ENCODE data around the gene NBAS.

Gene NBAS

DNA sequence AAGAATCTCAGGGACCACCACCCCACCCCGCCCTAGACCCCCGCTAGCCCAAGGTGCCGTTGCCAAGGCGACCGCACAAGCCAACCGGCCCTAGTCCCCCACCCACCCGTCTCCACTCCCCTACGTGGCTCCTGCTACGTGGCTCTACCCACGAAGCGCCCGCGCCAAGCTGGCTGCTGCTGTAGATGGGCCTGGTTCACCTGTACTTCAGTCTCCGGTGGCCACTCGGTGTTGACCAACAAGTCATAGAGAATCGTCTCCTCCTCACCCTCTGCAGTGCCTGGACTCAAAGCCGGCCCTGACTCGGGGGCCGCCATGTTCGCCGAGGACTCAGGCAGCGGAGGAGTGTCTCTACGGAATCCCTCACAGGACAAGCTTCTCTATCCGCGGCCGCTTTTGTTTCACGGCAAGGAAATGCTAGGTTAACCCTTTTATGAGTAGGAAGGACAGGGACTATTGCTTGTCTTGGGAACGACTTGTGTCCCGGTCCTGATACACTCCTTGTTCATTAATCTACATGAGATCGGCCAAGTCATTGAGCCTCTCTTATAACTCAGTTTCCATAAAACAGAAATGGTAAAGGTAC is at the start of gene NBAS:
NBAS (minus strand) TSS at position 347 of the 586 bp plus-strand sequence; CDS start at position 317, 30 bp downstream.
- DNase-seq: peak; percentile 21 to 95 (median 77)

DNA sequence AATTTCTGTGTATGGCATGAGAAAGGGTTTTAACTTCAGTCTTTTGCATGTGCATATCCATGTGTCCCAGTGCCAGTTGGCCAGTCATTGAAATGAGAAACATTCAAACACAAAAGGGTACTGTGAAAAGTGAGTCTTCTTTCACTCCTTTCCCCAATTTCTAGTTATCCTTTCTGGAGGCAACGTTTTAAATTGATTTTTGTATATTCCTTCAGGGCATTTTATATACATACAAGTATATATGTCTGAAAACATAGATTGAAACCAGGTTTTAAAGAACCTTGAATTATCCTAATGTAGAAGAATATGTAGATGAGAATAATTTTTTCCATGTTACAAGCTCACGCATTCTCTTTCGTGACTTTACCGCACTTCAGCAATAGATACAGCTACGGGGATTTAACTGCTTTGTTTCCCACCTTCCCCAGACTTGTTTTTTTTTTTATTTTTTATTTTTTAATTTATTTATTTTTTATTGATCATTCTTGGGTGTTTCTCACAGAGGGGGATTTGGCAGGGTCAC is 49.4 kb upstream of the NBAS start:
- DNase-seq: no peak

DNA sequence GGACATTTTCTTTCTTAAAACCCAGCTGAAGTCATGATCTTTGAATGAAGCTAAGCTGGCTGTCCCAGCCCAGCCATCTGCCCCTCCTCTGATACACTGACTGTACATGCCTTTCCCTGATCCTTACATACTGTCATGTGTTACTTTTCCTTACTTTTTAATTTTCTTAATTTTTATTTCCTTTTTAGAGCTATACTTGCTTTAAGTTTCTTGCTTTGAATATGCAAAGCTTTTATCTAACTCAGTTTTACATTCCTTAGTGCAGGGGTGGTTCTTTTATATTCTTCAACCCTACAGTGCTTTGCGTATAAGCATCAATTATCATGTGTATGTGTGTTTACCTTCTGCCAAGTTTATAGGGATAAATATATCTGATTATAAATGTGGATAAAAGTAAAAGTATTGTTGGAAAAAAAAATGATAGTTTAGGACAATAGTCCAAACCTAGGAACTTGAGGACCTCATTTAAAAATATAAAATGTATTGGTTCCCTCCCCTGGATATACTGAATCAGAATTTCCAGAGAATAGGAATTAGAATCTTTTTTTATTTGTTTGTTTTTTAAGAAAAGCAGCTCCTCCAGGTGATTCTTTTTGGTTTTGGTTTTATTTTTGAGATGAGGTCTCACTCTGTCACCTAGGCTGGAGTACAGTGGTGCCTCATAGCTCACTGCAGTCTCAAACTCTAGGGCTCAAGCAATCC is 48.4 kb upstream of the NBAS start:
- no peak for DNase-seq

DNA sequence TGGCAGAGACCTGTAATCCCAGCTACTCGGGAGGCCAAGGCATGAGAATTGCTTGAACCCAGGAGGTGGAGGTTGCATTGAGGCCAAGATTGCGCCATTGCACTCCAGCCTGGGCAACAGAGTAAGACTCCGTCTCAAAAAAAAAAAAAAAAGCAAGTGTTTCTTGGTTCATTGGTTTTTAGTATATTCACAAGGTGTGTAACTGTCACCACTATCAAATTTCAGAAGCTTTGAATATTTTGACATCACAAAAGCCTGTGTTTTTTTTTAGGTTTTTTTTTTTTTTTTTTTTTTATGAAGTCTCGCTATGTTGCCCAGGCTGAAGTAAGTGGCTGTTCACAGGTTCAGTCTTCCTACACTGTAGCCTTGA is 47.2 kb upstream of the NBAS start:
- DNase-seq: no peak

DNA sequence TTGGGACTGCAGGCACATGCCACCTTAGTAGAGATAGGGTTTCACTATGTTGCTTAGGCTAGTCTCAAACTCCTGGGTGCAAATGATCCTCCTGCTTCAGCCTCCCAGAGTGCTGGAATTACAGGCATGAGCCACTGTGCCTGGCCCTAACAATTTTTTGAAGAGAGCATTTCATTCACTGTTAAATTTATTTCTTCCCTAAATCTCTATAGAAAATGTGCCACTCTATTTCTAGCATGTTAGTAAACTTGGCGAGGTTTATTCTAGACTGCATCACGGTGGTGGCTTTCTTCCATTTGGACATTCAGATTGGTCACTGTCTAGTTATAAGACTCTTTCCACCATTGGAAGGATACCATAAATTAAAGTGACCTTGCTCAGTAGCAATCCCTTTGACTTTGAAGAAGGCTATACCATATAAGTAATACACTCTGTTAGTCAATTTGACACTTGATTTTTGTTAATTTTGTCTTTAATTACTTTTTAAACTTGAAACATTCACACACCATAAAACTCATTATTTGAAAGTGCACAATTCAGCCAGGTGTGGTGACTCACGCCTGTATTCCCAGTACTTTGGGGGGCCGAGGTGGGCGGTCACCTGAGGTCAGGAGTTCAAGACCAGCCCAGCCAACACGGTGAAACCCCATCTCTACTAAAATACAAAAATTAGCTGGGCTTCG is 46.7 kb upstream of the NBAS start:
- DNase-seq: no peak

DNA sequence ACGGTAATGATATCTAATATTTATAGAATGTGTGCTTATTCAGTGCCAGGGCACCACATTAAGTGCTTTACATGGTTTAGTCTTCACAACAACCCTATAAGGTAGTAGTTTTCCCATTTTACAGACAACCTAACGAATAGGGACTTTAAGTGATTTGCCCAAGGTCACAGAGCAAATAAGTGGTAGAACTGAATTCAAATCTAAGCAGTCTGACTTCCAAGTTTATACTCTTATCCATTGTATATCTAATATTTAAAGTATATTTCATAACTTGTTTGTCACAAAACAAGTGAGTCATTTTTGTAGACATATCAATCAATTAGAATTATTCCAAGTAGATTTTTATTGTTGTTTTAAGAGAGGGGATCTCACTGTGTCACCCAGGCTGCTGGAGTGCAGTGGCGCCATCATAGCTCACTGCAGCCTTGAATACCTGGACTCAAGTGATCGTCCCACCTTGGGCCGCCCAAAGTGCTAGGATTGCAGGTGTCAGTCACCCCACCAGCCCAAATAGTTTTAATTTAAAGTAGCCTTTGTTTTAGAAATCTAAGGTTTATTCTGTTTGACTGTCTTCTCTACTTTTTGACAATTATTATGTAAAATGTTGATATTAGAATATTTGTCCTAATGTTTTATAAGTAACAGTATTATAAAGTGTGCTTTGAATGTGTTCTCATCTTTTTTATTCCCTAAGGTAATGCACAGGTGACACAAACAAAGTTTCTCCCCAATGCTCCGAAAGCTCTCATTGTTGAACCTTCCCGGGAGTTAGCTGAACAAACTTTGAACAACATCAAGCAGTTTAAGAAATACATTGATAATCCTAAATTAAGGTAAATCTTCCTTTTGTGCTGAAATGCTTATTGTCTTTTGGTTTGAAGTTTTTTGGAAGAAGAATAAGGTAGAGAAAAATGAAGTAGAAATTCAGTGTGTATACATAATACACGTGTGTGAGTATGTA is 45.6 kb upstream of the NBAS start:
- DNase-seq: no peak

DNA sequence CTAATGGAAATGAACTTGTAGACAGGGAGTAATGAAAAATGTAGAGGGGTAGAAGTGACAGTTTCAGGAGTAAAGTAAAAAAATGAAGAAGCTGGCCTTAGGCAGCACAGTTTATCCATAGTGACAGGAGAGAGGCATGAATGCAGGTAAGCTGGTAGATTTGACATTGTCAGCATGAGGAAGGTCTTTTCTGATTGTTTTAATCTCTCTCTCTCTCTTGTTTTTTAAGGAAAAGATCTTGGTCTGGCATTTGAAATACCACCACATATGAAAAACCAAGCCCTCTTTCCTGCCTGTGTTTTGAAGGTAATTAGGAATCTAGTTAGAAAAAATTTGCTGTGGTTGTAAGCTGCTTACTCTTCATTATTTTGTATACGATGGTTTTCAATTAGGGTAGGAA is 44.6 kb upstream of the NBAS start:
- no peak for DNase-seq

DNA sequence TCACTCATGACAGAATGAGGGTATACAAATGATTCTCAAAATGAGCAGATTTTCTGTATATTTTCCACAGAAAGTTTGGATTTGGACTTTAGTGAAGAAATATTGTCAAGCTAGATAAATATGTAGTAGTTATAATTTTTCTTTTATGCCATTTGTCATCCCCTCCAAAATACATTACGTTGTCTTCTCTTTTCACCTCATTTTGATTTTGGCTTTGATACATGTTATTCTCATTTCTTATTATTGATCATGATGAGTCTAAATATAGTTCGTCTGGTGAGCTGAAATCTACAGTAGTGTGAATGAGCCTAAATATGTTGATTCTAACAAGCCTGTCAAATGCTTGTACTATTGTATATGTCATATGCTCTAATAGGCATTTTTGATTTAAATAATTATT is 42.8 kb upstream of the NBAS start:
- DNase-seq: no peak

DNA sequence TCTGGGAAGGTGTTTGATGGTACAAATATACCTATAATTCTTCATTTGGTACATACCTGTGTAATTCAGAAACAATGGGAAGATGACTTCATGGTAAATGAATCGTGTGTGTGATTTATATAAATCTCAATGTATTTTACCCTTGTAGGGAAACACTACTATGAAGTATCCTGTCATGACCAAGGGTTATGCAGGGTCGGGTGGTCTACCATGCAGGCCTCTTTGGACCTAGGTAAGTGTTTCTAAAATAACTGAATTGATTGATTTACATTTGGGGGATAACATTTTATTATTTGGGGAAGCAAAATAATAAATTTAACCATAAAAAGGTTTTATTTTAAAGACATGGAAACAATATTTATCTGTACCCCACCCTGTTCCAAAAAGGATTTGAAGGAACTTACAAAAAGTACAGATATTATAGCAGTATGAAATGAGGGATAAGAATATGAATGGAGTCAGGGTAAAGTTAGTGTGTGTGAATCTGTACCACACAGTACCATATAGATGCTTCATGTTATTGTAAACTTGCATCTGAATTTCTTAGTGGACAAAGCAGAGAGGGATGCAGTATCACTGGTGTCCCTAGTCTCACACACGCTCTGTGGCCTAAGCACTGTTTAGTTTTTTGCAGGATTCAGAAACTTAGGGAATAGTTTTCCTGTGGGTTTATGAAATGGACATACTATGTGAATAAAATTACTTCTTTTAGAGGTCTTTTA is 42.1 kb upstream of the NBAS start:
- DNase-seq: no peak

DNA sequence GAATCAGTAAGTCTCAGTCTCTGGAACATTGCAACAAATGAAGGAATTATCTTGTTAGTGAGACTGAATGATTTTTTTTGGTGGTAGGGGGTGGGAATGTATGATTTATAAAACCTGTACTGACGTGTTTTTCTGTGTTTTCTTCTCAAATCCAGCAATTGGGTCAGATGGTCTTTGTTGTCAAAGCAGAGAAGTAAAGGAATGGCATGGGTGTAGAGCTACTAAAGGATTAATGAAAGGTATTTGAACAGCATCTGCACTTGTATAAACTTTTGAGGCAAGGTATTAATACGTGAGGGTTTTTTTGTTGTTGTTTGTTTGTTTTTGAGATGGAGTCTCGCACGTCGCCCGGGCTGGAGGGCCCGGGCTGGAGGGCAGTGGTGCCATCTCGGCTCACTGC is 41.3 kb upstream of the NBAS start:
- no peak for DNase-seq

DNA sequence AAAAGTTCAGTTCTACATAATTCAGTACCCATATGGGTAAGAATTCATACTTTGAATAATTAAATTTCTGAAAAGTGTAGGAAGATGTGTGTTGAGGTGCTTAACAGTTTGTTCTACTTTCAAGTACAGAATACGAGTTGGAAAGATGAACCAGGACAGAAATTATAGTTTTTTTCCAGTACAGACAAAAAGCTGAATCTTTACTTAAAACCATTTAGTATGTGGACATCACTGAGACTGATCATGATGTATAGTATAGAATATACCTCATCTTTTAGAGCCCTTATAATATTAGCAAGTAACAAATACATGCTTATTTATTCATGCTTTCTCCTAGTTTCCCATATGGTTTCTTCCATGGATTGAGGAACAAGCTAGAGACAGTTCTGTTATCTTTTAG is 40.5 kb upstream of the NBAS start:
- DNase-seq: no peak

DNA sequence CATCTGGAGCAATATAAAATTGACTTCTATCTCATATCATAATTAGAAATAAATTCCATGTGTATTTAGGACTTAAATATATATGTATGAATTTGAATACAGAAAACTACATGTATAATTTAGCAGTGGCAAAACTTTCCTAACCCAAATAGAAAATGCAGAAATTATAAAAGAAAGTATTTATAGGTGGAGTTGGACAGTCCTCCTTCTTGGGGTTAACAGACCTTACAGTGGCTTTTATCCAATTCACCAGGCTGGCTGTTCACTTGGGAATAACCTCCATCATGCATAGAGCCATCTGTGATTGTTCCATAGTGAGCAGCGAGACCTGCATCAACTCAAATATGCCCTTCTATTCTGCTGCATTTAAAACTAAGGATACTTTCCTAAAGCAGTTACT is 38.9 kb upstream of the NBAS start:
- DNase-seq: no peak

DNA sequence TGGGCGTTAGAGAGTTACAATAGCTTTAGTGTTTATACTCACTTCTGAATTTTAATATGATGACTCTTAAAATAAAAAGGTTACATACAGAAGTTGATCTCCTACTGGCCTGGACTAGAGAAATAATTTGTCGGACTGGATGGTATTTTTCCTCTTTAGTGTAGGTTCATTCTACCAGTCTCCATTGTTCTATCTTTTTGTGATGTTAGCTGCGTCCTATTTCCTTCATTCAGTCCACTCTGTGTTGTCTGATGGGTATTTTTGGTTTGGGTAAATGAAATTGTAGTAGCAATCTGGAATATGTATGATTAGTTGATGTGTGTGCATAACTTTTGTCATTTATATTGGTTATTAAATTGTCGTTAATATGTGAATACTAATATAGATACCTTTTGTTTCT is 35.8 kb upstream of the NBAS start:
- no peak for DNase-seq

DNA sequence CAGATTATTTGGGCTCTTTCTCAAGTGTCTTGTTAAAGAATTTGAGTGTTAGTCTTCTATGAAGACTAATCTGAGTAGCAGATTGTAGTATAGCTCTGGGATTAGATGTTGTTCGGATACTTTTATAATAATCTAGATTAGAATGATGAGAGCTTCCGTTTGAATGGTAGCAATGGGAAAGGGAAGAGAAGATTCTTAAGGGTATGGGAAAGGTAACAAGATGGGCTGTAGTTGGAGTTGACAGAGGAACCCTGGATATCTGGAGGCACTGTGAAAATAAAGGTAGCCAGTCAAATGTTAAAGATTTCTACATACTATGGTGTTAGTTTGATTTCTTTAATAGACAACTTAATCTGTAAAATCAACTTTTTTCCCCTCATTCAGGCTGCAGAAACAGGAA is 35.2 kb upstream of the NBAS start:
- no peak for DNase-seq

DNA sequence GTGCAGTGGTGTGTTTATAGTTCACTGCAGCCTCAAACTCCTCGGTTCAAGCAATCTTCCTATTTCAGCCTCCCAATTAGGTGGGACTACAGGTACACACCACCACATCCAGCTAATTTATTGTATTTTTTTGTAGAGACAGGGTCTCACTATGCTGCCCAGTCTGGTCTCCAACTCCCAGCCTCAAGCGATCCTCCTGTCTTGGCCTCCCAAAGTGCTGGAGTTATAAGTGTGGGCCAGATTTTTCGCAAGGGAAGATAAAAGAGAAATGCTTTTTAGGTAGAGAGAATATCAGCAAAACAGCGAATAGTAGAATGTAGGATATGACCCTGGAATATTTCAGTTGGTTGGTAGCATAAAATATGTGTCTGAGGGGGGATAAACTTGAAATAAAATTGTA is 34.8 kb upstream of the NBAS start:
- no peak for DNase-seq

DNA sequence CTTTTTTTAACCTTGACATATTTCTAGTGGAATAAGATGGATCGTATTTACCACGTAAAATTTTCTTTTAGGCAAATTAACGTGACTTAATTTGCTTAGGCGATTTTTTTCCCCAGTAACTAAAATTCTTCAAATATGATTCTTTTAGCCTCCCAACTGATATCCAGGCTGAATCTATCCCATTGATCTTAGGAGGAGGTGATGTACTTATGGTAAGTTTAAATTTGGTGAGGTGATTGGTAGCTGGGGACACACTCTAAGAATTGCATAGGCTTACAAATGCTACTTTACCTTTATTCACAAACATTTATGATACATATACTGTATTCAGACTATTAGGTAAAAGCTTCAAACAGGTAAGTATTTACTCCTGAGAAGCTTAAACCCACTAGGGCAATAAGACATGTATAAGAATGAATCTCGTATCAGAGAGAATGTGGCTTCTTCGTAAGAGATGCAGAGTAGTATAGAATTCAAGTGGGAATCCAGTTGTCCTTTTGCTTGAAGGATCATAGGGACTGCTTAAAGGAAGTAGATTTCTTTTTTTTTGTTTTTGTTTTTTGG is 34.3 kb upstream of the NBAS start:
- DNase-seq: no peak

DNA sequence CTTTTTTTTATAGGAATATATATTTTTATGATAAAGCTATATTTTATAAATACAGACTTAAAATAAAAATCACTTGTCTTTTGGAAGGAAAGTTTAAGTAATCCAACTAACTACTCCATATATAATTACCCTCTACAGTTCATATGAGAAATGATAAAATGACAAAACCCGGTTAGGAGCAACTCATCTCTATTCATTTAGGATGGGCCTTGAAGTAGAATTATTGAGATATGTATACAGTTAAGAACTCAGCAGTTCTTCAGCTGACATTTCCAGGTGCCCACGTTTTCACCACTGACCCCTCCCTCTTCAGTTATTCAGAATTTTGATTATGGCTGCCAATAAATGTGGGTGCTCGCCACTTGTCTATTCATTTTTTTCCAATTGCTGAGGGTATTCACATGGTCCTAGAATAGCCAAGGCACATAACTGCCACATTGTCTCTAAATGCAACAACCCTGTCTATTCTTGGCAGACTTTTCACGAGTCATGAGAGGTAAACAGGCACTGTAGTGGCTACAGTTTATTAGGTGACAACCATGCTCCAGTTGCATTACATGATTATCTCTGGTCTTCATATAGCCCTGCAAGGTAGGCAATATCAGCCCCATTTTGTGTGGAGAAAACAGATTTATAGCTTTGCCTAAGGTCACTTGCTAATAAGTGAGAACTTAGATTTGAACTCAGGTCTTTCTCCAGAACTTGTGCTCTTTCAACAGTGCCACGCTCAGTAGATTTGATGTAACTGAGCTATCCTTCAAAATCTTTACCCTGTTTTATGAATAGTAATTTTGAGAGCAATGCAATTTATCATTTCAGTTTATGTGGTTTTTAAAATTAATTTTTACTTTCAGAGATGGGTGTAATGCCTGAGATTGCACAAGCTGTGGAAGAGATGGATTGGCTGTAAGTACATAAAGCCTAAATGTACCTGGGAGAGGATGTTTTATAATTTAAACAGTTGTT is 33.4 kb upstream of the NBAS start:
- no peak for DNase-seq

DNA sequence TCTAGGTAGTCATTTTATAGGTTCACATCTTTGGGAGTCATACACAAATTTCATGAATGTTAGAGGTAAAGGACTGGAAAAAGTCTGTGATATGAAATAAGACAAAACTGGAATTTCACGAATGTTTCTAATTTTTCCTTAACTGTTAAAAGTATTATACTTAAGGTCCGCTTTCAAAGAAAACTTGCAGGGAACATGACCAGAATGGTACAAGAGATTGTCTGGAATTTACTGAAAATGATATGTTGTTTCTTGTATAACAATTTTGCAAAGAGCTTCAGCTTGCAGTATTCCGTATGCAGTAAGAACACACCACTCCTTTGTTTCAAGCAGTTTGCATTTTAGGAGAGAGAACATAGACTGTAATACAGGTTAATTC is 32.2 kb upstream of the NBAS start:
- no peak for DNase-seq

DNA sequence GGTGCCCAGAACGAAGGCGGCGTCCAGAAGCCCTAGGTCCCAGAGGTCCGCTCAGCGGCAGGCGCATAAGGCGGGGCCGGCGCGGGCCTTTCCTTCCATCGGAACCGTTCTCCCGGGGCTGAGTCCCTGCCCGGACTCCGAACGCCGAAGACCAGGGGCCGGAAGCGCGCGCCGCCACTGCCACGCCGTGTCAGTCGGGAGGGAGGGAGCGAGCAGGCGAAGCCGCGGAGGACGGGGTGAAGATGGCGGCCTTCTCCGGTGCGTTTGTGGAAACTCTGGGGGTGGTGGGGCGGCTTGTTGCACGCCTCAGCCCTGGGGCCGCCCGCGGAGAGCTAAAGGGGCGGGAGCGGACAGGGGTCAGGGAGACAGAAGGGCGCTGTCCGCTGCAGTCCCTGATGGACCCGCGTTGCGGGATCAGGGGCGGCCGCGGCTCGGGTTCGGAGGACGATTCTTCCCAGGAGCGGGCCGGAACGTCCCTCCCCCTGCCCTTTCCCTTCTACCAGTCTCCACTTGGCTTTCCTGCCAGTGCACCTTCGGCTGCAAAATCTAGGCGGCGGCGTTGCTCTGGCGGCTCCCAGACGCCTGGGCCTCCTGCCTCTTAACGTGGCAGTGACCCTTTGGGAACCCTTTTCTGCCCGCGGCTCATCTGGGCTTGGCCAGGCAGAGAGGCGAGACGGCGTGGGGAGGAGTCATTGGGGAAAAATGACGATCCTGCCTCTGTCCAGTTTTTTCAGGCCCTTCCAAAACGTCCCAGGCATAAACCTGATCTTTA is 30.7 kb upstream of the NBAS start, which contains the start of gene DDX1:
DDX1 (plus strand) TSS at position 177 of the 772 bp plus-strand sequence; CDS start at position 243, 66 bp downstream.
- DNase-seq: peak; percentile 22 to 91 (median 80)

Measured in hypothalamus (tissue), 51 donors.